ENCODE measurements around the gene OR2Y1. TPM values are rescaled to one million over a fixed set of nuclear protein-coding genes. Genes with fewer than 3 reads are reported as not detected.

The OR2Y1 gene
- total and polyA plus RNA-seq, 2 of the 13 experiments (the other 11 are each of a cell fraction or from before 2014, with no cell fraction given) = not detected

DNA sequence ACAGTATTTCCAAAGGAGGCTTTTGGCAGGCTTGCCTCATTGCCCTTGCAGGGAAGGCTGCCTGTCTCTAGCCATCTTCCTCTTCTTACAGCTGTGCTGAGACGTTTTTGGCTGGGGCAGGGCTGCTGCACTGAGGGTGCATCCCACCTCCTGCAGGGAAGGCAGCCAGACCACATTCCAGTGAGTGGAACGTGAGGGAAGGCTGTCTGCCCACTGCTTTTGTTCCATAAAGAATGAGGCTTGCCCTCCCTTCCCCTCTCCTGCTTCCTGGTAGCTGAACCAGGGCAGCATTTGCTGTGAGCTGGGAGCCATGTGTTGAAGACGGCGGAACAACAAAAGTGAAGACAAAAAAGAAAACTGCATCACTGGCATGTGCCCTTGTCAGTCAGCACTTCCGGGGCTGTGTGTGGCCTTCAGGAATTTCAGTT is 46.0 kb upstream of the OR2Y1 start:
- H3K27ac ChIP-seq (ENCODE audit: extremely low read length, insufficient read depth, low read length) = no peak overlapping the region

More for the DNA sequence above, 46.0 kb upstream of the OR2Y1 start:
- H3K9me3 ChIP-seq (ENCODE audit: low read length) = no peaks in the 10 kb centered on the region
- POLR2A ChIA-PET = interaction anchor here (1.4 to 2.0 kb wide), 2 partner anchors 23 to 25 kb away, joined by 5 to 8 read pairs; no protein-coding TSS in a partner anchor
- CTCF ChIA-PET (ENCODE audit: low intra/inter-chr PET ratio, low total read pairs) = interaction anchor here (1.8 kb wide), 1 partner anchor 13 kb away, joined by 8 read pairs; no protein-coding TSS in a partner anchor
- H3K27me3 ChIP-seq (ENCODE audit: control insufficient read depth in 1 of 2, insufficient read depth in 2 of 2, low read length in 2 of 2) = 0 out of 5 replicates have a peak, but pooled peaks cover 0 to 4% of the 10 kb centered on the region in 2 experiments
- intact Hi-C loops (cut with micrococcal nuclease; ENCODE audit: unreplicated experiment) = loop anchor here (2.0 kb wide), 2 partner anchors 13 to 373 kb away; no protein-coding TSS in a partner anchor
- H3K79me2 ChIP-seq (ENCODE audit: insufficient read depth, low read length) = no peaks in the 10 kb centered on the region
- 51% methylated on average over 4 of the region's 5 CpGs for WGBS (ENCODE audit: low lambda C conversion rate)
- no peaks in the 10 kb centered on the region for H4K20me1 ChIP-seq (ENCODE audit: insufficient read depth, low read length)
- DNase-seq (ENCODE audit: low spot score) (no peak), ATAC-seq (peak; percentile 23; the same call in 2 of the 3 replicates), FAIRE-seq (no peak)
- TF ChIP-seq ZNF451 (CRISPR knock-in tag; IDR thresholded peaks at IDR 0.05) (no peak), ELF1 (CRISPR knock-in tag; IDR thresholded peaks at IDR 0.05) (peak; percentile 22; the same call in 1 of the 2 replicates), ZNF543 (CRISPR knock-in tag; IDR thresholded peaks at IDR 0.05) (no peak), TEAD3 (CRISPR knock-in tag; optimal IDR thresholded peaks at IDR 0.05; ENCODE audit: borderline replicate concordance) (peak; percentile 12), FOSL1 (CRISPR knock-in tag; IDR thresholded peaks at IDR 0.05; ENCODE audit: borderline replicate concordance) (no peak), SALL1 (CRISPR knock-in tag; IDR thresholded peaks at IDR 0.05) (0 out of 2 replicates have a peak, but pooled peaks have one; percentile 17), MXI1 (IDR thresholded peaks at IDR 0.05; ENCODE audit: borderline replicate concordance, low read depth, low read length) (no peak), MAF1 (CRISPR knock-in tag; IDR thresholded peaks at IDR 0.05; ENCODE audit: borderline replicate concordance) (no peak), AGO1 (IDR thresholded peaks at IDR 0.05; ENCODE audit: low read depth, low read length, poor library complexity, severe bottlenecking) (no peak)
- TF ChIP-seq, protein P1, sequence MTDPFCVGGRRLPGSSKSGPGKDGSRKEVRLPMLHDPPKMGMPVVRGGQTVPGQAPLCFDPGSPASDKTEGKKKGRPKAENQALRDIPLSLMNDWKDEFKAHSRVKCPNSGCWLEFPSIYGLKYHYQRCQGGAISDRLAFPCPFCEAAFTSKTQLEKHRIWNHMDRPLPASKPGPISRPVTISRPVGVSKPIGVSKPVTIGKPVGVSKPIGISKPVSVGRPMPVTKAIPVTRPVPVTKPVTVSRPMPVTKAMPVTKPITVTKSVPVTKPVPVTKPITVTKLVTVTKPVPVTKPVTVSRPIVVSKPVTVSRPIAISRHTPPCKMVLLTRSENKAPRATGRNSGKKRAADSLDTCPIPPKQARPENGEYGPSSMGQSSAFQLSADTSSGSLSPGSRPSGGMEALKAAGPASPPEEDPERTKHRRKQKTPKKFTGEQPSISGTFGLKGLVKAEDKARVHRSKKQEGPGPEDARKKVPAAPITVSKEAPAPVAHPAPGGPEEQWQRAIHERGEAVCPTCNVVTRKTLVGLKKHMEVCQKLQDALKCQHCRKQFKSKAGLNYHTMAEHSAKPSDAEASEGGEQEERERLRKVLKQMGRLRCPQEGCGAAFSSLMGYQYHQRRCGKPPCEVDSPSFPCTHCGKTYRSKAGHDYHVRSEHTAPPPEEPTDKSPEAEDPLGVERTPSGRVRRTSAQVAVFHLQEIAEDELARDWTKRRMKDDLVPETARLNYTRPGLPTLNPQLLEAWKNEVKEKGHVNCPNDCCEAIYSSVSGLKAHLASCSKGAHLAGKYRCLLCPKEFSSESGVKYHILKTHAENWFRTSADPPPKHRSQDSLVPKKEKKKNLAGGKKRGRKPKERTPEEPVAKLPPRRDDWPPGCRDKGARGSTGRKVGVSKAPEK (CRISPR knock-in tag; IDR thresholded peaks at IDR 0.05; ENCODE audit: borderline replicate concordance) = no peak
- TF ChIP-seq, protein P2, sequence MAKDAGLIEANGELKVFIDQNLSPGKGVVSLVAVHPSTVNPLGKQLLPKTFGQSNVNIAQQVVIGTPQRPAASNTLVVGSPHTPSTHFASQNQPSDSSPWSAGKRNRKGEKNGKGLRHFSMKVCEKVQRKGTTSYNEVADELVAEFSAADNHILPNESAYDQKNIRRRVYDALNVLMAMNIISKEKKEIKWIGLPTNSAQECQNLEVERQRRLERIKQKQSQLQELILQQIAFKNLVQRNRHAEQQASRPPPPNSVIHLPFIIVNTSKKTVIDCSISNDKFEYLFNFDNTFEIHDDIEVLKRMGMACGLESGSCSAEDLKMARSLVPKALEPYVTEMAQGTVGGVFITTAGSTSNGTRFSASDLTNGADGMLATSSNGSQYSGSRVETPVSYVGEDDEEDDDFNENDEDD (CRISPR knock-in tag; IDR thresholded peaks at IDR 0.05; ENCODE audit: borderline replicate concordance) = no peak
- TF ChIP-seq, protein P3, sequence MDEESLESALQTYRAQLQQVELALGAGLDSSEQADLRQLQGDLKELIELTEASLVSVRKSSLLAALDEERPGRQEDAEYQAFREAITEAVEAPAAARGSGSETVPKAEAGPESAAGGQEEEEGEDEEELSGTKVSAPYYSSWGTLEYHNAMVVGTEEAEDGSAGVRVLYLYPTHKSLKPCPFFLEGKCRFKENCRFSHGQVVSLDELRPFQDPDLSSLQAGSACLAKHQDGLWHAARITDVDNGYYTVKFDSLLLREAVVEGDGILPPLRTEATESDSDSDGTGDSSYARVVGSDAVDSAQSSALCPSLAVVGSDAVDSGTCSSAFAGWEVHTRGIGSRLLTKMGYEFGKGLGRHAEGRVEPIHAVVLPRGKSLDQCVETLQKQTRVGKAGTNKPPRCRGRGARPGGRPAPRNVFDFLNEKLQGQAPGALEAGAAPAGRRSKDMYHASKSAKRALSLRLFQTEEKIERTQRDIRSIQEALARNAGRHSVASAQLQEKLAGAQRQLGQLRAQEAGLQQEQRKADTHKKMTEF (CRISPR knock-in tag; IDR thresholded peaks at IDR 0.05) = no peak
- TF ChIP-seq, protein P4, sequence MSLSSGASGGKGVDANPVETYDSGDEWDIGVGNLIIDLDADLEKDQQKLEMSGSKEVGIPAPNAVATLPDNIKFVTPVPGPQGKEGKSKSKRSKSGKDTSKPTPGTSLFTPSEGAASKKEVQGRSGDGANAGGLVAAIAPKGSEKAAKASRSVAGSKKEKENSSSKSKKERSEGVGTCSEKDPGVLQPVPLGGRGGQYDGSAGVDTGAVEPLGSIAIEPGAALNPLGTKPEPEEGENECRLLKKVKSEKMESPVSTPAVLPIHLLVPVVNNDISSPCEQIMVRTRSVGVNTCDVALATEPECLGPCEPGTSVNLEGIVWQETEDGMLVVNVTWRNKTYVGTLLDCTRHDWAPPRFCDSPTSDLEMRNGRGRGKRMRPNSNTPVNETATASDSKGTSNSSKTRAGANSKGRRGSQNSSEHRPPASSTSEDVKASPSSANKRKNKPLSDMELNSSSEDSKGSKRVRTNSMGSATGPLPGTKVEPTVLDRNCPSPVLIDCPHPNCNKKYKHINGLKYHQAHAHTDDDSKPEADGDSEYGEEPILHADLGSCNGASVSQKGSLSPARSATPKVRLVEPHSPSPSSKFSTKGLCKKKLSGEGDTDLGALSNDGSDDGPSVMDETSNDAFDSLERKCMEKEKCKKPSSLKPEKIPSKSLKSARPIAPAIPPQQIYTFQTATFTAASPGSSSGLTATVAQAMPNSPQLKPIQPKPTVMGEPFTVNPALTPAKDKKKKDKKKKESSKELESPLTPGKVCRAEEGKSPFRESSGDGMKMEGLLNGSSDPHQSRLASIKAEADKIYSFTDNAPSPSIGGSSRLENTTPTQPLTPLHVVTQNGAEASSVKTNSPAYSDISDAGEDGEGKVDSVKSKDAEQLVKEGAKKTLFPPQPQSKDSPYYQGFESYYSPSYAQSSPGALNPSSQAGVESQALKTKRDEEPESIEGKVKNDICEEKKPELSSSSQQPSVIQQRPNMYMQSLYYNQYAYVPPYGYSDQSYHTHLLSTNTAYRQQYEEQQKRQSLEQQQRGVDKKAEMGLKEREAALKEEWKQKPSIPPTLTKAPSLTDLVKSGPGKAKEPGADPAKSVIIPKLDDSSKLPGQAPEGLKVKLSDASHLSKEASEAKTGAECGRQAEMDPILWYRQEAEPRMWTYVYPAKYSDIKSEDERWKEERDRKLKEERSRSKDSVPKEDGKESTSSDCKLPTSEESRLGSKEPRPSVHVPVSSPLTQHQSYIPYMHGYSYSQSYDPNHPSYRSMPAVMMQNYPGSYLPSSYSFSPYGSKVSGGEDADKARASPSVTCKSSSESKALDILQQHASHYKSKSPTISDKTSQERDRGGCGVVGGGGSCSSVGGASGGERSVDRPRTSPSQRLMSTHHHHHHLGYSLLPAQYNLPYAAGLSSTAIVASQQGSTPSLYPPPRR (CRISPR knock-in tag; IDR thresholded peaks at IDR 0.05; ENCODE audit: borderline replicate concordance) = no peak
- no peak overlapping the region for H3K4me3 ChIP-seq (replicated peaks in 1 of 3; ENCODE audit: insufficient read depth in 1 of 3, low read depth in 2 of 3, low read length in 3 of 3)
- H3K4me2 ChIP-seq (ENCODE audit: low read depth, low read length) = peak overlapping the region; percentile 44; the same call in 1 of the 2 replicates
- no peak overlapping the region for H2AFZ ChIP-seq (ENCODE audit: low read length)
- in situ Hi-C loops (cut with HindIII; ENCODE audit: extremely low pct_ligation_motif_present, low pct_unique_long_range_greater_than_20kb) = loop anchor here (10.0 kb wide), 1 partner anchor 369 kb away; no protein-coding TSS in a partner anchor
- no TSS peak for BruUV-seq (replicated peaks)
- peaks cover 8 to 12% of the 10 kb centered on the region in 2 experiments; a peak in 4 of 5 replicates for H3K36me3 ChIP-seq (replicated peaks in 1 of 2; ENCODE audit: control insufficient read depth in 1 of 2, insufficient read depth in 2 of 2, low read length in 2 of 2)
- H3K9ac ChIP-seq (ENCODE audit: insufficient read depth, low read depth, low read length) = no peak overlapping the region
- peaks cover 12% of the 10 kb centered on the region for H3K4me1 ChIP-seq (ENCODE audit: insufficient read depth, low read length)
